Superior temporal gyrus (tissue), 1 donor: ENCODE data around the gene CACNA1E.
"Not testable (repeated sequence)": the region's sequence is repeated elsewhere in the genome, so short reads cannot be mapped to it uniquely, and the experiment has no call there.

Experiments
- DNase-seq: peaks from one replicate; pipeline ENCODE4 v3.0.0-alpha.2; 2016; ENCODE audit errors: extremely low spot score

CACNA1E gene

DNA sequence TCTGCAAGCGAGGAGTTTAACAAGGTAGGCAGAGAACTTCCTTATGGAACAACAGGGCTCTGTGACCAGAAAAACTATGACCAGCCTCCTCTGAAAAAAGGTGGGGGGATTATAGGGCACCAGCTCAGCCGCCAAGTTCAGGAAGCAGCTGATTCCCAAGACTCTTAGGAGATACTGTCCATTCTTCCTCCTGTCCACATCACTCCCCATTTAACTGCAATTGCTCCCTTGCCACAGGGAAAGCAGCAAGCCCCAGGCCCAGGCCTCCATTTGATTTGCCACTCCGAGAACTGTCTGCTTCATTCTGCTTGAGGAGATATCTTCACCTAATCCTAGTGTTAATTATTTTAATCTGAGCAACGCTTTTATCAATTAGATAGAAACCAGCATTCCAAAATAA lies 323.9 kb downstream of the CACNA1E start:
- no peak for DNase-seq

DNA sequence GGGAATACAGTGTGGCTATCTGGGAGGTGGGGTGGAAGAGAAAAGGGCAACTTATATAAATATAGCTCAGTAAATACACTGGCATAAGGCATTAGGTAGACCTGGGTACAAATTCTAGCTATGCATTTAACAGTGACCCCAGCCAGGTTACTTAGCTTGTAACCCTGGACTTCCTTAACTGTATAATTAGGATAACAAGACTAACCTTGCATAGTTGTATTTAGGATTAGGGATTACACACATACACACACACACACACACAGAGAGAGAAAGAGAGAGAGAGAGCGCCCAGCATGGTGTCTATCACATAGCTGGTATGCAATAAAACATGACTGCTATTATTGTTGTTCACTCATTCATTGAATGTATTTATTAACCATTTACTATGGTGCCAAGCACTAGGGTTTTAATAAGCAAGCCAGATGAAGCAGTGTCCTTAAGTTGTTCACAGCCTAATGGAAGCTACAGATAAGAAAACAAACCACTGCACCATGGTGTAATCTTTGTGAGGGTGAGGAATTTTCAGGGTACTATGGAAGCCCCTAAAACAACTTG lies 326.8 kb downstream of the CACNA1E start:
- DNase-seq: no peak

DNA sequence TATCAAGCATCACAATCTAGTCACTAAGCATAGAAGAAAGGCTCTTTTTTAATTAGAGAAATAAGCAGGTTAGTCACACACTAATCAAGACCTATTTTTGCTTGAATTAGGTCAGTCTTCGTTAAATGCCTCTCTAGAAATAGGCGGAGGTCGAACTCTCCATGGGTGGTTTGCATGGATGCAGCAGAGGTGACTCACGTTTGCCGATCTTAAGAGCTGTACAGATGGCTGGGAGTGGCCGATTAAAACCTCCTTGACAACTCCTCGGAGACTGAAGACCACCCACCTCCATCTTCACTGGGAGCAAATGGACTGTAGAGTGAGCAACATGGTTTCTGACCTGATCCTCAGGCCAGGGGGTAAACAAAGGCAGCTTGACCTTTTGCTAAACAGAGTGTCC lies 328.9 kb downstream of the CACNA1E start:
- no peak for DNase-seq

DNA sequence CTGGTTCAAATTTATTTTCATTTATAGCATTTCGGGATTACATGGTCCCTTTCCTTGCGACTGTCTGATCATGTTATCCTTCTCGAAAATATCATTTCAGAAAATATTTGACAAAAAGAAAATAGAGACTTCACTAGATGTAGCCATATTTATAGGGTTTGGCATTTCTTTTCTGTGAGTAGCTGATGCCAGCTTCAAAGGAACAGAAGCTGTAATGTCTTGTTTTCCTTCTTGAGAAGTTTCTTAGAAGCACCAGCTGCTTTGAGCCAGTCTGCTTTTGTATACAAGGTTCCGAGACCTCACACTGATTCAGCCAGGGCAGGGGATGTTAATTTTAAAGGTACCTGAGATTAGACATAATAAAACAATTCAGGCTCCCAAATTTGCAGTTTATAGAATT lies 329.9 kb downstream of the CACNA1E start:
- no peak for DNase-seq

DNA sequence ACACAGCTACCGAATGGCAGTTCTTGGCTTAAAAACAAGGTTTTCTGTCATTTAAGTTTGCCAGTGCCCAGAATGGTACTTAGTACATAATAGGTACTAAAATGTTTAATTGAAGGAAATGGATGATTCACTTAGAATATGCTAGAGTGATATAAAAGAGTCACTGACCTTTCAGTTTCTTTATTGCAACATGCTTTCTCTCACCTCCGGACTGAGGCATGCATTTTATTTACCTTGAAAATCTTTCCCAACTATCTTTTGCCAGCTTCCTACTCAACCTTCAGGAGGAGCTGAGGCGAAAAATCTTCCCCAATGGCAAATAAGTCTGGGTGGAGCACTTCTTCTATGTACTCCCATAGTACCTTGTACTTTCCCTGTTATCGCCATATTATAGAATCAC lies 333.3 kb downstream of the CACNA1E start:
- DNase-seq: no peak

DNA sequence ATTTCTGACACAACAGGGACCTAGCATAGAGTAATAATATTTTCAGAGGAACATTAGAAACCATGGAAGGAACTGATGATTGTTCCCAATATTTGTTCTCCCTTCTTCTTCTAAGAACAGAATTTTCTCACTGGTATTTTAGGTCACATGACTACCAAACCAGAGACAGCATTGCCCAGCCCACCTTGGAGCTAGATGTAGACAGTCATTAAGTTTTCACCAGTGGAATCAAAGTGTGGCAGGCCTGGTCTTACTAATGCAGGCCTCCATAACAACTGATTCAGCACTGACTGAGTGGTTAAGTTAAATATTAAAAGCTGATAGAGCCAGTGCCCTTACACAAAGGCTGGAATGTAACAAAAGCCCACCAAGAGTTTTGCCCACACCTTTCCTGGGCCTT lies 333.8 kb downstream of the CACNA1E start:
- DNase-seq: no peak

DNA sequence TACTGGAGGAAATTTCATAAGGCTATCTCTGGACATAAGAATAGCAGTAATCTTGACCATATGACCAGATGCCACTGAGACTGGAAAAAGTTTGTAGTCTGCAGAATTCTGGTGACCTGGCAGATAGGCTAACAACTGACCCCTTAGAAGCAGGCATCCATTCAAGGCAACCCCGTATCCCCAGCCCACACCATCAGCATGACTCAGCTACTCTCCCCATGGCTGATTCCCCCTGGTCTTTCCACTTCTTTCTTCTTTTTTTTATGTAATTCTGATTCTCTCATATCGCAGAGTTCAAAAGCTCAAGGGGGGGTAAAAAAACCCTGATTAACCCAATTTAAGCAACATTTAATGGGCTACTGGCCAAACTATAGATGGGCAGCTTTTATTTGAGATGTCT lies 335.1 kb downstream of the CACNA1E start:
- no peak for DNase-seq

DNA sequence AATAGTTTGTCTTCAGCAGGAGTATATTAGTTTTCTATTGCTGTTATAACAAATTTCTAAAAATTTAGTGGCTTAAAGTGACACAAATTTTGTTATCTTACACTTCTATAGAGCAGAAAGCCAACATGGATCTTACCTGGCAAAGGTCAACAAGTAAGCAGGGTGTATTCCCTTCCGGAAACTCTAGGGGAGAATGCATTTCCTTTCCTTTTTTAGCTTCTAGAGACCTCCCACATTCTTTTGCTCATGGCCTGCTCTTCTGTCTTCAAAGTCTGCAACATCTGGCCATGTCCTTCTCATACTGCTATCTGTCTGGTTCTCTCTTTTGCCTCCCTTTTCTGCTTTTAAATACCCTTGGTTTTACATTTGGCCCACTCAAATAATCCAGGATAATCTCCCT lies 335.6 kb downstream of the CACNA1E start:
- no peak for DNase-seq

DNA sequence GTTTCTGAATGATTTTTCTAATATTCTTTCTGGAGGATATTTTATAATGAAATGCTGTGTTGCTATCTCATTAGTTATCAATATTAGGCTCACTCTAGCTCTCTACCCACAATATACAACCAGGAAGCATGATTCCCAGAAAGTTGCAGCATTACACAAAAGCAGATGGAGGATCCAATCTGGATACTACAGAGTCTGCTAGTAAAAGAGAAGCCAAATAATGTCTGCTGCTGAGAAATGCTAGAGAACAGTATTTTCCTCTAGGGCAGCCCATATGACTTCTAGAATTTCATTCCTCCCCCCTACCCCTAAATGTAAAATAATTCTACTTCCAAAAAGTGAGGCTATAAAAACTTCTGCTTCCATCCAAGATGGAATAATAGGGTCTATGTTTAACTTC lies 338.4 kb downstream of the CACNA1E start:
- DNase-seq: no peak

DNA sequence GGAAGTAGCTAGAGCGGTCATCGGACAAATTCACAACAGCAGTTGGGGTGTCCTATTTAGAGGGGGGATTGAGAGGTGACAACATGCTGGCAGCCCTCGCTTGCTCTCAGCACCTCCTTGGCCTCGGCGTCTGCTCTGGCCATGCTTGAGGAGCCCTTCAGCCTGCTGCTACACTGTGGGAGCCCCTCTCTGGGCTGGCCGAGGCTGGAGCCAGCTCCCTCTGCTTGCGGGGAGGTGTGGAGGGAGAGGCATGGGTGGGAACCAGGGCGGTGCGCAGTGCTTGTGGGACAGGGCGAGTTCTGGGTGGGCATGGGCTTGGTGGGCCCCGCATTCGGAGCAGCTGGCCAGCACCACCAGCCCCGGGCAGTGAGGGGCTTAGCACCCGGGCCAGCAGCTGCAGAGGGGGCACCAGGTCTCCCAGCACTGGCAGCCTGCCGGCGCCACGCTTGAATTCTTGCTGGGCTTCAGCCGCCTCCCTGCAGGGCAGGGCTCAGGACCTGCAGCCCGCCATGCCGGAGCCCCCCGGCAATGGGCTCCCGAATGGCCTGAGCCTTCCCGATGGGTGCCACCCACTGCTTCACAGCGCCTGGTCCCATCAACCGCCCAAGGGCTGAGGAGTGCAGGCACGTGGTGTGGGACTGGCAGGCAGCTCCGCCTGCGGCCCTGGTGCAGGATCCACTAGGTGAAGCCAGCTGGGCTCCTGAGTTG lies 349.0 kb downstream of the CACNA1E start:
- DNase-seq: not testable (repeated sequence)

DNA sequence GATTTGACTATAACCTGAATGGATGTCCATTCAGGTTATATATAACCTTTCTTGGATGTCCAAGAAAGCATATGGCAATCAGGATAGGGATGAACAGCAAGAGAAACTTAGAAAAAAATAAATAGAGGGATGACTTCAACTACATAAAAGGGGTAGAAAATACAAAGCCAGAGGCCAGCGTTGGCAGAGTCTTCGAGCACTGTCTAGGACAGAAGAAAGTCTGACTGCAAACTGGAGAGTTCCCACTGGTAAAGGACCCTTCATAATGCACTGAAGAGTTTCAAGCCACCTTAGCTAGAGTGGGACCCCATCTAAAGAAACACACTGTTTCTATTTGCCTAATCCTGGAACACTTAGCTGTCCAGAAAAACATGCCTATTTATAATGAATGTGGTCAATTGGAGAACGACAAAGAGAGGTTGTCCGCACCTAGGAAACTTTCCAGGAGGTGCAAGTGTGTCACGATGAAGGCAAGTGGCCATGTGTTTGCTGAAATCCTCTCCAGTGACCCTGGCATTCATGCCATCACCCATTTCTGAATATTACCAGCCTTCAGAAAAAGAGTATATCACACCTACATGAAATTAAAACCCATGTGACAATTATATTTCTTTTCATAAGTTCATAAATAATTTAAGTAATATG lies 362.8 kb downstream of the CACNA1E start:
- no peak for DNase-seq

DNA sequence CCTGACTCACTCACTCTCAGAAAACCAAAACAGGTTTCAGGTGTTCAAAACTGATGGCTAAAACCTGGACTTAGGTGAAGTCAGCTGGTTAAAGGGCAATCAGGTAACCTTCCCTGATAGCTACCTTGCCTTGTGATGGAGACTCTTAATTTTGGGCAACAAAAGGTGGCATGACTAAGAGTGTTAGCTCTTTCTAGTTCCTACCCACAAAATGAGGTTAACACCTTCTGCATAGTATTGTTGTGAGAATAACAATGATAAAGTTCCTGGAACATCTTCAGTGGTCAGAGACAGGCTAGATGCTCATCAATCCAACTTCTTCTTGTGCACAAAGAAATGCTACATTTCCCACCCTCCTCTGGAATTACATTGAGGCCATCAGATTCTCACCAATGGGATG lies 363.4 kb downstream of the CACNA1E start:
- DNase-seq: no peak

DNA sequence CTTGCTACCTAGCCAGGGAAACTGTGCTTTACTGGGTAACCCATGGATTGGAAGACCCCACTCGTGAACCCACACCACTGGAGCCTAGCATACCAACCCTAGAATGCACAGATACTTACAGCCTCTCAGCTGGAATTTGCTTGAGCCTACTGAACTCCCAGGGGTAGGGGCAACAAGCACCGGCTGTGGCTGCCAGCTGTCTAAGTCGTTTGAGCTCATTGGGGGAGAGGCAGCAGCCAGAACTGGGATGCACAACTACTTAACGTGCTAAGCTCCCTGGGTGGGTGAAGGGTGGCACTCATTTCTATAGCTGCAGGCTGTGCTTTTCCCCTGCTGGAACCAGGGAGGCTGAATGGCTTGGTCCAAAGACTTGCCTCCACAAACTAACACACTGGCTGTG lies 365.8 kb downstream of the CACNA1E start:
- no peak for DNase-seq

DNA sequence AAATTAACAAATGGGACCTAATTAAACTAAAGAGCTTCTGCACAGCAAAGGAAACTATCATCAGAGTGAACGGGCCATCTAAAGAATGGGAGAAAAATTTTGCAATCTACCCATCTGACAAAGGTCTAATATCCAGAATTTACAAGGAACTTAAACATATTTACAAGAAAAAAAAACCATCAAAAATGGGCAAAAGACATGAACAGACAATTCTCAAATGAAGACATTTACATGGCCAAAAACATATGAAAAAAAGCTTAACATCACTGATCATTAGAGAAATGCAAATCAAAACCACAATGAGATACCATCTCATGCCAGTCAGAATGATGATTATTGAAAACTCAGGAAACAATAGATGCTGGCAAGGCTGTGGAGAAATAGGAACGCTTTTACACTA lies 370.9 kb downstream of the CACNA1E start:
- not testable (repeated sequence) for DNase-seq

DNA sequence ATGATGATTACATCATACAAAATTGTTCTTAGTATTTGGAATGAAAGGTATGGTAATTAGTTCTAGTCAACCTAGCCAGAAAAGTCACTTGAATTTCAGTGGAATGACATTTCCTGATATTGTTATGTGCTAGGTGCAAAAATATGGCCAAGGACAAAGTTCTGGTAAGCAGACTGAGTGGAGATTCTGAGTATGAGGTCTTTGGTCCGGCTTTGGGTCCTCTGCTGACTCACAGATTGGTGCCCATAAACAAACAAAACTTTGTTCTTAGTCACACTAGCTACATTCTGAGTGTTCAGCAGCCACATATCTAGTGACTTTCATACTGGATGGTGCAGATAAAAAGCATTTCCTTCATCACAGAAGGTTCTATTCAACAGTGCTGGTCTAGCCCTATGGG lies 372.1 kb downstream of the CACNA1E start:
- no peak for DNase-seq
